Osteoblast (primary cell): Measurements from ENCODE around the gene HS6ST1. TPM values are rescaled to one million over a fixed set of nuclear protein-coding genes. Genes with fewer than 3 reads are reported as not detected.
A peak's percentile ranks its signal among the peaks of the same experiment; 100 is the strongest.

Experiments
- DNase-seq: peaks from one replicate; pipeline ENCODE4 v3.0.0; 2011; ENCODE audit warnings: low spot score, mixed read lengths; ENCODE audit not compliant: insufficient read length; ENCODE audit errors: missing footprints
- H2AFZ ChIP-seq: 2 replicates; pipeline ENCODE4 v1.6.0; 2011; ENCODE audit warnings: mild to moderate bottlenecking, low read length
- H3K27ac ChIP-seq: 2 replicates; pipeline ENCODE4 v1.5.1; 2011; ENCODE audit warnings: mild to moderate bottlenecking, low read depth, low read length, moderate library complexity
- H3K27me3 ChIP-seq: 2 replicates; pipeline ENCODE4 v1.6.0; 2012; ENCODE audit warnings: mild to moderate bottlenecking, control low read depth, inconsistent platforms, low read length, moderate library complexity; ENCODE audit not compliant: insufficient read depth
- H3K36me3 ChIP-seq: 2 replicates; pipeline ENCODE4 v1.5.1; 2011; ENCODE audit warnings: mild to moderate bottlenecking, low read length, control low read depth, moderate library complexity; ENCODE audit not compliant: insufficient read depth
- H3K4me1 ChIP-seq: 2 replicates; pipeline ENCODE4 v1.5.1; 2011; ENCODE audit warnings: mild to moderate bottlenecking, low read length, control low read depth, moderate library complexity; ENCODE audit not compliant: insufficient read depth
- H3K4me2 ChIP-seq: 2 replicates; pipeline ENCODE4 v1.6.0; 2011; ENCODE audit warnings: mild to moderate bottlenecking, low read length; ENCODE audit not compliant: insufficient read depth
- H3K4me3 ChIP-seq: fragments of 200-600 bp; sonication (generic); 3 replicates; pipeline ENCODE4 v1.5.1; 2012; ENCODE audit warnings: mild to moderate bottlenecking, low read length, inconsistent platforms; ENCODE audit not compliant: insufficient read depth
- H3K79me2 ChIP-seq: 2 replicates; pipeline ENCODE4 v1.6.0; 2012; ENCODE audit warnings: mild to moderate bottlenecking, low read length, control low read depth, inconsistent platforms; ENCODE audit not compliant: insufficient read depth
- H3K9me3 ChIP-seq: 2 replicates; pipeline ENCODE4 v1.5.1; 2011; ENCODE audit warnings: low read depth, low read length, control low read depth
- H4K20me1 ChIP-seq: 2 replicates; pipeline ENCODE4 v1.6.0; 2012; ENCODE audit warnings: mild to moderate bottlenecking, low read length, control low read depth; ENCODE audit not compliant: insufficient read depth
- total RNA-seq: library from RNA; depleted of rRNA; stranded (reverse); fragments of >200 nt; gene quantifications from 2 replicates; pipeline ENCODE4 v1.2.3, GENCODE V29; 2012
- TF ChIP-seq, protein P1 (sequence below): IDR thresholded peaks from 2 replicates; pipeline ENCODE4 v1.5.1; 2011; ENCODE audit warnings: mild to moderate bottlenecking, low read depth, low read length, moderate library complexity; ENCODE audit errors: extremely low read depth

The HS6ST1 gene
- total RNA-seq, 1 donor: 18.8 TPM

DNA sequence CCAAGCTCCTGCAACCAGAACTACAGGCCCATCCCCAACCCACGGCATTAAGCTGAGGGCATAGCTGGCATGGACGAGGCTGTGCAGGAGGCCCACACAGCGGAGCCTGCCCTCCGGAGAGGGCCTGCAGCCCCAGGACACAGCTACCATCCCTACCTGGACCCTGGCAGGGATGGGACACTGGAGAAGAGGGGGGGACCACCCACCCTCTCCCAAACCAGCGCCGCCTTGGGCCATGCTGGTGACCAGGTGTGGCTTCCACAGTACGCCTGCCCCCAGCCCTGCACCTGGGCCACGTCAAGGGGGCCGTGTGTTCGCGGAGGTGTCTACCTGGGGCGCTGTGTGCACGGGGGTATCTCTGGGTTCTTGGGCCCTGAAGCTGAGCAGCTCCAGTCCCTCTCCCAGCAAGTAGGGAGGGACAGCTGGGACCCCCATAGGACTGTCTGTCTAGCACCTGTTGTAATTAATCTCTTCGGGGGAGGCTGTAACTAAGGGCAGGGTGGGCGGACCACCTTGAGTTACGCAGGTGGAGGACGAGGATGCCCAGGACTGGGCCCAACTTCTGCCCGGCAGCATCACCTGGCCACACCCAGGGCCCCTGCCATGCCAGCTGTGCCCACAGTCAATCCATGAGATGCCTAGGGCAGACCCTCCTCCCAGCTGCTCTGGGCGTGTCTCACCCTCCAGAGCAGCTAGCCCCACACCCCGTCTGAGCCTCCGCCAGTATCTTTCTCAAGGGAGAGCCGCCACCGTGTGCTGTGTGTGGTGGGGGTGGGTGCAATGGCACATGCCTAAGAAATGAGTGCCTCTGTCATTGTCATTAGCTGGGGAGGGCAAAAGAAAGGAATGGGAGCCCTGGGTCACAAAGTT lies 18.3 kb downstream of the HS6ST1 start:
- H3K4me1 ChIP-seq: peaks cover 28% of the 10 kb centered on the region
- H3K4me3 ChIP-seq: no peak overlapping the region
- DNase-seq: no peak

DNA sequence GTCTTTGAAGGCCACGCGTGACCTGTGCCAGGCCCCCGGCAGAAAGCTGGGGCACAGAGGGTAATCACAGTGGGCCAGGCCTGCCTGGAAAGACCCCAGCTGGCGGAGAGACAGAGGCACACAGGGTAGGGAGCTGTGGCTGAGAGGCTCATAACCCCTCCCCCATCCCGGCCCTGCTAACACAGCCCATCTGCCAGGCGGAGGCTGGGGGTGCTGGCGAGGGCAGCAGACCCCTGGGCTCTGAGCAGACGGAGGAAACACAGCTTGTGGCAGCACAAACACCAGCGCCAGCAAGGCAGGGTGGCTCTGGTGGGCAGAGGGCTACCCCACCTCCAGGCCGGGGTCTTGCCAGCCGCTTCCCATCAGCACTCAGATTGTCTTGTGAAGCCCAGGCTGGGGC lies 19.0 kb downstream of the HS6ST1 start:
- no peak overlapping the region for H3K27ac ChIP-seq
- no peaks in the 10 kb centered on the region for H3K9me3 ChIP-seq
- DNase-seq: no peak
- no peaks in the 10 kb centered on the region for H3K27me3 ChIP-seq
- H3K4me2 ChIP-seq: no peak overlapping the region
- peaks cover 15% of the 10 kb centered on the region for H3K79me2 ChIP-seq
- H3K4me3 ChIP-seq: no peak overlapping the region
- TF ChIP-seq, protein P1, sequence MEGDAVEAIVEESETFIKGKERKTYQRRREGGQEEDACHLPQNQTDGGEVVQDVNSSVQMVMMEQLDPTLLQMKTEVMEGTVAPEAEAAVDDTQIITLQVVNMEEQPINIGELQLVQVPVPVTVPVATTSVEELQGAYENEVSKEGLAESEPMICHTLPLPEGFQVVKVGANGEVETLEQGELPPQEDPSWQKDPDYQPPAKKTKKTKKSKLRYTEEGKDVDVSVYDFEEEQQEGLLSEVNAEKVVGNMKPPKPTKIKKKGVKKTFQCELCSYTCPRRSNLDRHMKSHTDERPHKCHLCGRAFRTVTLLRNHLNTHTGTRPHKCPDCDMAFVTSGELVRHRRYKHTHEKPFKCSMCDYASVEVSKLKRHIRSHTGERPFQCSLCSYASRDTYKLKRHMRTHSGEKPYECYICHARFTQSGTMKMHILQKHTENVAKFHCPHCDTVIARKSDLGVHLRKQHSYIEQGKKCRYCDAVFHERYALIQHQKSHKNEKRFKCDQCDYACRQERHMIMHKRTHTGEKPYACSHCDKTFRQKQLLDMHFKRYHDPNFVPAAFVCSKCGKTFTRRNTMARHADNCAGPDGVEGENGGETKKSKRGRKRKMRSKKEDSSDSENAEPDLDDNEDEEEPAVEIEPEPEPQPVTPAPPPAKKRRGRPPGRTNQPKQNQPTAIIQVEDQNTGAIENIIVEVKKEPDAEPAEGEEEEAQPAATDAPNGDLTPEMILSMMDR: no peak
- H2AFZ ChIP-seq: no peak overlapping the region
- peaks cover 11% of the 10 kb centered on the region for H4K20me1 ChIP-seq
- no peaks in the 10 kb centered on the region for H3K36me3 ChIP-seq
- peaks cover 20% of the 10 kb centered on the region for H3K4me1 ChIP-seq

More for the DNA sequence above, 18.3 kb downstream of the HS6ST1 start:
- peaks cover 14% of the 10 kb centered on the region for H4K20me1 ChIP-seq
- H3K9me3 ChIP-seq: no peaks in the 10 kb centered on the region
- H3K4me2 ChIP-seq: no peak overlapping the region
- TF ChIP-seq, protein P1: no peak
- peak overlapping the region; percentile 97 for H3K27ac ChIP-seq
- no peak overlapping the region for H2AFZ ChIP-seq
- H3K27me3 ChIP-seq: no peaks in the 10 kb centered on the region
- H3K79me2 ChIP-seq: peaks cover 13% of the 10 kb centered on the region
- no peaks in the 10 kb centered on the region for H3K36me3 ChIP-seq

DNA sequence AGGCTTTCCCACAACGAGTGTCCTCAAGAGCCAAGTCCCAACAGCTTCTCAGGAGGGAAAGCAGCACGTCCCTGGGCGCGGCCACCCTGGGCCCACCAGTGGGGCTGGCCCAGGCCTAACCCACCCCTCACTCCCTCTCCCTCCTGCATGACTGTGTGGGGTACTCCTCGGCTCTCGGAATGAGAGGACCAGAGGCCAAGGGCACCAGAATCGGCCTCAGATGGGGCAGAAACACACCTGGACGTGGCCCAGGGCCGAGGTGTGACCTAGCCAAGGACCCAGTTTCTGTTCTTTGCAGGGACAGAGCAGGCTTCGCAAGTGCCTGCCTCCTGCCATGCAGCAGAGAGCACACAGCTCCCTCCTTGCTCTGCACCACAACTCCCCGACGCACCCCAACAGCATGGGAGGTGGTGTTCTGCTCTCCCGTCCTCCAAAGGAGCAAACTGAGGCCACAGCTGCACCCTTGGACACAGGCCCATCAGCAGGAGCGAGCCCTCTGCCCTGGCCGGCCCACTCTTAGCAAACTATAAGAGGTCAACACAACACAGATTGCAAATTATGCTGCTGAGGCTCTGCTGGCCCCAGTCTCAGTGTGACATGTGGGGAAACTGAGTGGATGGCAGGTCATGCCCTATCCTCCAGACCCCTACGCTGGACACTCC lies 19.7 kb downstream of the HS6ST1 start:
- Histone ChIP-seq H3K36me3 (no peaks in the 10 kb centered on the region), H2AFZ (no peak overlapping the region), H3K4me1 (peaks cover 18% of the 10 kb centered on the region), H3K27ac (no peak overlapping the region), H4K20me1 (peaks cover 11% of the 10 kb centered on the region), H3K27me3 (no peaks in the 10 kb centered on the region), H3K4me3 (no peak overlapping the region), H3K79me2 (peaks cover 15% of the 10 kb centered on the region), H3K9me3 (no peaks in the 10 kb centered on the region), H3K4me2 (no peak overlapping the region)
- TF ChIP-seq, protein P1: no peak
- no peak for DNase-seq

DNA sequence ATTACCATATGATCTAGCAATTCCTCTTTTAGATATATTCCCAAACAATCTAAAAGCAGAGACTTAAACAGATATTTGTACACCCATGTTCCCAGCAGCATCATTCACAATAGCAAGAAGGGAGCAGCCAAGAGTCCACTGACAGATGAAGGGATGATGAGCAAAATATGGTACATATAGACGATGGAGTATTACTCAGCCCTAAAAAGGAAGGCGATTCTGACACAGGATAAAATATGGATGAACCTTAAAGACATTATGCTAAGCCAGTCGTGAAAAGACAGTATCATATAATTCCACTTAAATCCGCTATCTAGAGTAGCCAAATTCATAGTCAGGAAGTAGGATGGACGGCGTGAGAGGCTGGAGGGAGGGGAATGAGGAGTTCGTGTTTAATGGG lies 20.4 kb downstream of the HS6ST1 start:
- TF ChIP-seq, protein P1: no peak
- Histone ChIP-seq H4K20me1 (peaks cover 11% of the 10 kb centered on the region), H3K4me1 (peaks cover 18% of the 10 kb centered on the region), H2AFZ (no peak overlapping the region), H3K27ac (no peak overlapping the region), H3K27me3 (no peaks in the 10 kb centered on the region), H3K79me2 (peaks cover 15% of the 10 kb centered on the region), H3K4me3 (no peak overlapping the region), H3K9me3 (no peaks in the 10 kb centered on the region), H3K4me2 (no peak overlapping the region), H3K36me3 (no peaks in the 10 kb centered on the region)
- no peak for DNase-seq
